Measurements from ENCODE around the gene LRRIQ1. TPM values are rescaled to one million over a fixed set of nuclear protein-coding genes. Genes with fewer than 3 reads are reported as not detected.

LRRIQ1 gene
- total and polyA plus RNA-seq, 2 of the 13 experiments (the other 11 are each of a cell fraction or from before 2014, with no cell fraction given): not detected

DNA sequence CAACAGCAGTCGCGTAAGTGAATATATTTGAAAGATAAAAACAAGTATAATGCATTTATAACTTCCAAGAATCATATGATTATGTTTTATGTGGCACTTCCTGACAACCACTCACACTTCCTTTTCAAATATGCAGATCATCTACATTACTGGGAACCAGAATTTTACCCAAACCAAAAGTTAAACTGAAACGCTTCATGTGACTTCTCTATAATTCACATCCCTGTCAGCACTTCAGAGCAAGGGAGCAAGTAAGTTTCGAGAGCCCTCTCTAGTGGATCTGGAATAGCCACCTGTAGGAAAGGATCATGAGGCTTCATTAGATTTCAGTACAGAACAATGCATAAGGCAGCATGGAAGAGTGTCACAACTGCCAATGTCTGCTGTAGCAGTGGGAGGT is 230.2 kb downstream of the LRRIQ1 start:
- H3K4me1 ChIP-seq (ENCODE audit: insufficient read depth, low read length): no peaks in the 10 kb centered on the region
- H3K9ac ChIP-seq (ENCODE audit: insufficient read depth, low read depth, low read length): no peak overlapping the region
- in situ Hi-C loops (cut with HindIII; ENCODE audit: extremely low pct_ligation_motif_present, low pct_unique_long_range_greater_than_20kb) (no loop called here), intact Hi-C loops (cut with micrococcal nuclease; ENCODE audit: unreplicated experiment) (no loop called here)
- ChIA-PET CTCF (ENCODE audit: low intra/inter-chr PET ratio, low total read pairs) (no interaction called here), POLR2A (no interaction called here)
- H4K20me1 ChIP-seq (ENCODE audit: insufficient read depth, low read length): no peaks in the 10 kb centered on the region
- DNase-seq (ENCODE audit: low spot score) (no peak), ATAC-seq (no peak), FAIRE-seq (no peak)
- H3K79me2 ChIP-seq (ENCODE audit: insufficient read depth, low read length): no peaks in the 10 kb centered on the region
- no peak overlapping the region for H3K4me2 ChIP-seq (ENCODE audit: low read depth, low read length)
- WGBS (ENCODE audit: low lambda C conversion rate): 33% methylated on average over 4 of the region's 4 CpGs
- no peaks in the 10 kb centered on the region for H3K27me3 ChIP-seq (ENCODE audit: control insufficient read depth in 1 of 2, insufficient read depth in 2 of 2, low read length in 2 of 2)
- no peak overlapping the region for H2AFZ ChIP-seq (ENCODE audit: low read length)
- H3K36me3 ChIP-seq (replicated peaks in 1 of 2; ENCODE audit: control insufficient read depth in 1 of 2, insufficient read depth in 2 of 2, low read length in 2 of 2): no peaks in the 10 kb centered on the region
- no peak overlapping the region for H3K4me3 ChIP-seq (replicated peaks in 1 of 3; ENCODE audit: insufficient read depth in 1 of 3, low read depth in 2 of 3, low read length in 3 of 3)
- TF ChIP-seq, protein P1, sequence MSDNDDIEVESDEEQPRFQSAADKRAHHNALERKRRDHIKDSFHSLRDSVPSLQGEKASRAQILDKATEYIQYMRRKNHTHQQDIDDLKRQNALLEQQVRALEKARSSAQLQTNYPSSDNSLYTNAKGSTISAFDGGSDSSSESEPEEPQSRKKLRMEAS (IDR thresholded peaks at IDR 0.05): no peak
- TF ChIP-seq RXRA (CRISPR knock-in tag; IDR thresholded peaks at IDR 0.05) (no peak), SP2 (CRISPR knock-in tag; IDR thresholded peaks at IDR 0.05) (no peak), ATRX (CRISPR knock-in tag; IDR thresholded peaks at IDR 0.05; ENCODE audit: borderline replicate concordance) (no peak), MYNN (CRISPR knock-in tag; IDR thresholded peaks at IDR 0.05; ENCODE audit: low read depth) (no peak), ZBTB38 (CRISPR knock-in tag; IDR thresholded peaks at IDR 0.05) (no peak), KLF6 (CRISPR knock-in tag; IDR thresholded peaks at IDR 0.05) (no peak), ZNF335 (CRISPR knock-in tag; IDR thresholded peaks at IDR 0.05) (no peak), ZFP37 (CRISPR knock-in tag; IDR thresholded peaks at IDR 0.05; ENCODE audit: borderline replicate concordance) (no peak), NPAS2 (CRISPR knock-in tag; IDR thresholded peaks at IDR 0.05; ENCODE audit: borderline replicate concordance) (no peak), REL (CRISPR knock-in tag; conservative IDR thresholded peaks at IDR 0.05) (no peak), SRSF1 (optimal IDR thresholded peaks at IDR 0.05; ENCODE audit: low read depth, low read length) (no peak), ARNT2 (CRISPR knock-in tag; IDR thresholded peaks at IDR 0.05; ENCODE audit: low read depth) (no peak), TBL1XR1 (IDR thresholded peaks at IDR 0.05; ENCODE audit: borderline replicate concordance, low read length, partially characterized antibody) (no peak)
- TF ChIP-seq, protein P2, sequence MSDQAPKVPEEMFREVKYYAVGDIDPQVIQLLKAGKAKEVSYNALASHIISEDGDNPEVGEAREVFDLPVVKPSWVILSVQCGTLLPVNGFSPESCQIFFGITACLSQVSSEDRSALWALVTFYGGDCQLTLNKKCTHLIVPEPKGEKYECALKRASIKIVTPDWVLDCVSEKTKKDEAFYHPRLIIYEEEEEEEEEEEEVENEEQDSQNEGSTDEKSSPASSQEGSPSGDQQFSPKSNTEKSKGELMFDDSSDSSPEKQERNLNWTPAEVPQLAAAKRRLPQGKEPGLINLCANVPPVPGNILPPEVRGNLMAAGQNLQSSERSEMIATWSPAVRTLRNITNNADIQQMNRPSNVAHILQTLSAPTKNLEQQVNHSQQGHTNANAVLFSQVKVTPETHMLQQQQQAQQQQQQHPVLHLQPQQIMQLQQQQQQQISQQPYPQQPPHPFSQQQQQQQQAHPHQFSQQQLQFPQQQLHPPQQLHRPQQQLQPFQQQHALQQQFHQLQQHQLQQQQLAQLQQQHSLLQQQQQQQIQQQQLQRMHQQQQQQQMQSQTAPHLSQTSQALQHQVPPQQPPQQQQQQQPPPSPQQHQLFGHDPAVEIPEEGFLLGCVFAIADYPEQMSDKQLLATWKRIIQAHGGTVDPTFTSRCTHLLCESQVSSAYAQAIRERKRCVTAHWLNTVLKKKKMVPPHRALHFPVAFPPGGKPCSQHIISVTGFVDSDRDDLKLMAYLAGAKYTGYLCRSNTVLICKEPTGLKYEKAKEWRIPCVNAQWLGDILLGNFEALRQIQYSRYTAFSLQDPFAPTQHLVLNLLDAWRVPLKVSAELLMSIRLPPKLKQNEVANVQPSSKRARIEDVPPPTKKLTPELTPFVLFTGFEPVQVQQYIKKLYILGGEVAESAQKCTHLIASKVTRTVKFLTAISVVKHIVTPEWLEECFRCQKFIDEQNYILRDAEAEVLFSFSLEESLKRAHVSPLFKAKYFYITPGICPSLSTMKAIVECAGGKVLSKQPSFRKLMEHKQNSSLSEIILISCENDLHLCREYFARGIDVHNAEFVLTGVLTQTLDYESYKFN (CRISPR knock-in tag; conservative IDR thresholded peaks at IDR 0.05): no peak
- TF ChIP-seq, protein P3, sequence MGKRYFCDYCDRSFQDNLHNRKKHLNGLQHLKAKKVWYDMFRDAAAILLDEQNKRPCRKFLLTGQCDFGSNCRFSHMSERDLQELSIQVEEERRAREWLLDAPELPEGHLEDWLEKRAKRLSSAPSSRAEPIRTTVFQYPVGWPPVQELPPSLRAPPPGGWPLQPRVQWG (CRISPR knock-in tag; IDR thresholded peaks at IDR 0.05; ENCODE audit: borderline replicate concordance, low read depth): no peak
- TF ChIP-seq, protein P4, sequence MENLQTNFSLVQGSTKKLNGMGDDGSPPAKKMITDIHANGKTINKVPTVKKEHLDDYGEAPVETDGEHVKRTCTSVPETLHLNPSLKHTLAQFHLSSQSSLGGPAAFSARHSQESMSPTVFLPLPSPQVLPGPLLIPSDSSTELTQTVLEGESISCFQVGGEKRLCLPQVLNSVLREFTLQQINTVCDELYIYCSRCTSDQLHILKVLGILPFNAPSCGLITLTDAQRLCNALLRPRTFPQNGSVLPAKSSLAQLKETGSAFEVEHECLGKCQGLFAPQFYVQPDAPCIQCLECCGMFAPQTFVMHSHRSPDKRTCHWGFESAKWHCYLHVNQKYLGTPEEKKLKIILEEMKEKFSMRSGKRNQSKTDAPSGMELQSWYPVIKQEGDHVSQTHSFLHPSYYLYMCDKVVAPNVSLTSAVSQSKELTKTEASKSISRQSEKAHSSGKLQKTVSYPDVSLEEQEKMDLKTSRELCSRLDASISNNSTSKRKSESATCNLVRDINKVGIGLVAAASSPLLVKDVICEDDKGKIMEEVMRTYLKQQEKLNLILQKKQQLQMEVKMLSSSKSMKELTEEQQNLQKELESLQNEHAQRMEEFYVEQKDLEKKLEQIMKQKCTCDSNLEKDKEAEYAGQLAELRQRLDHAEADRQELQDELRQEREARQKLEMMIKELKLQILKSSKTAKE (CRISPR knock-in tag; IDR thresholded peaks at IDR 0.05; ENCODE audit: borderline replicate concordance): no peak
- no peak overlapping the region for H3K27ac ChIP-seq (ENCODE audit: extremely low read length, insufficient read depth, low read length)
- no peaks in the 10 kb centered on the region for H3K9me3 ChIP-seq (ENCODE audit: low read length)
- no TSS peak for BruUV-seq (replicated peaks)
